ENCODE measurements around the gene ANAPC16.
A peak's percentile ranks its signal among the peaks of the same experiment; 100 is the strongest.
"Not testable (repeated sequence)": the region's sequence is repeated elsewhere in the genome, so short reads cannot be mapped to it uniquely, and the experiment has no call there.

Gene ANAPC16

DNA sequence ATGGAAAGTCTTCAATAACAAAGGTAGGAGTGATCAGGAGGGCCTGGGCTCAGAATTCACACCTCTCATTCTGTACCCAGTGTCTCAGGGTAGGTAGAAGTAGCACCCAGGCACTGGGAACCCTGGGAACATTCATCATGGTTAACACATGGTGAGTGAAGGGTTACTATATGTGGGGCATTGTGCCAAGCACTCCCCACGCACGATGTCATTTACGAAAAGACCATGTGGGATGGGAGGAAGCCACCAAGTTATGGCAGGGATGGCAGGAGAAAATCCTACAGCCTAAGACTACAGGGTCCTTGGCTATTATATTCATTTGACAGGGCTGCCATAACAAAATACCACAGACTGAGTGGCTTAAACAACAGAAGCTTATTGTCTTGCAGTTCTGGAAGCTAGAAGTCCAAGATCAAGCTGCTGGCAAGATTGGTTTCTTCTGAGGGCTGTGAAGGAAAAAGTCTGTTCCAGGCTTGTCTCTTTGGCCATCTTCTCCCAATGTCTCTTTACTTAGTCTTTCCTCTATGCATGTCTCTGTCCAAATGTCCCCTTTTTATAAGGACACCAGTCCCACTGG, 30.2 kb downstream of the ANAPC16 start:
- no peak for DNase-seq

- DNase-seq, result no peak
These were observed 32.8 kb downstream of the ANAPC16 start for GRCh38 chr10:72248468-72249151.

- not testable (repeated sequence) for DNase-seq
These were observed 33.5 kb downstream of the ANAPC16 start for GRCh38 chr10:72249176-72249862.

GRCh38 chr10:72250666-72251065, 34.9 kb downstream of the ANAPC16 start:
- DNase-seq, result no peak

- no peak for DNase-seq
These were observed 35.8 kb downstream of the ANAPC16 start for GRCh38 chr10:72251635-72252034.

DNA sequence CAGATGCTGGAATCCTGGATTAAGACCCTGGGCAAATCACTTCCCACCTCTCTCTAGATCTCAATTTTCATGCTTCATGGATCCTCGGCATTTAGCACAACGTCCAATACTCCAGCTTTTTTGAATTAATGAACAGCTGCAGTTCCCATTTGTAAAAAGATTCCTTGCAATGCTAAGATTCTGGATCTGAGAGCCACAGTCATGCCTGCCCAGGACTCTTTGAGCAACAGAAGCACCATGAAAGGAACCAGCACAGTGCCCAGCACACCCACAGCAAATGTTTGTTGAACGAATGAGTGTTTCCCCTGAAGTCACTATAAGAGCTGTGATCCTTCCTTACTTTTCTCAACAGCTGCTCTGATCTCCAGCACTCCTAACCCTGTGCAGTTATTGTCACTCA, 37.2 kb downstream of the ANAPC16 start:
- DNase-seq, result no peak

- no peak for DNase-seq
These were observed 37.8 kb downstream of the ANAPC16 start for GRCh38 chr10:72253578-72253977.

- DNase-seq, result peak; percentile 27
These were observed 39.2 kb downstream of the ANAPC16 start for GRCh38 chr10:72254813-72255568.

GRCh38 chr10:72255977-72256729, 40.3 kb downstream of the ANAPC16 start:
- no peak for DNase-seq

DNA sequence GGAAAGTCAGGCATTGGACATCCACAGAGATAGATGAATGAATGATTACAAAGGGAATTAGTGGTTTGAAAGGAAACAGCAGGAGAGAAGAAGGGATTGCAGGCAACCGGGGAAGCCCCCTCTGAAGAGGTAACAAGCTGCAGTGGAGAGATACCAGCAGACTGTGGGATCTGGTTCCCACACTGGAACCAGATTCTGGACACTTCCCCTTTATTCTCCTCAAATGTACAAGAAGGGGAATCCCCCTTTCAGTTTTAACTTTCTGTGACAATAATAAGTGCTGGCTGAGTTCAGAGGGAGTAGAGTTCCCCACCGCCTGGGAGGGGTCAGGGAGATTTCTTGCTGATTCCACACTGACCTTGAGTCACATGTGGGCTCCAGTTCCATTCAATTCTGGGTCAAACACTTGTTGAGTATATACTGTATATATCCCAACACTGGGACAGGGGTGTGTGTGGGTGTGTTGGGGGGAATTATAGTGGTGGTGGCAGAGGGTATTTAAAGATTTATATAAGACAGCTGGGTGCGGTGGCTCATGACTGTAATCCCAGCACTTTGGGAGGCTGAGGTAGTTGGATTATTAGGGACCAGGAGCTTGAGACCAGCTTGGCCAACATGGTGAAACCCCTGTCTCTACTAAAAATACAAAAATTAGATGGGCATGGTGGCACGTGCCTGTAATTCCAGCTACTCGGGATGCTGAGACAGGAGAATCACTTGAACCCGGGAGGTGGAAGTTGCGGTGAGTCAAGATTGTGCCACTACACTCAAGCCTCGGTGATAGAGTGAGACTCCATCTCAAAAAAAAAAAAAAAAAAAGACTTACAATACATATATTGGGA, 41.5 kb downstream of the ANAPC16 start:
- DNase-seq, result no peak

DNA sequence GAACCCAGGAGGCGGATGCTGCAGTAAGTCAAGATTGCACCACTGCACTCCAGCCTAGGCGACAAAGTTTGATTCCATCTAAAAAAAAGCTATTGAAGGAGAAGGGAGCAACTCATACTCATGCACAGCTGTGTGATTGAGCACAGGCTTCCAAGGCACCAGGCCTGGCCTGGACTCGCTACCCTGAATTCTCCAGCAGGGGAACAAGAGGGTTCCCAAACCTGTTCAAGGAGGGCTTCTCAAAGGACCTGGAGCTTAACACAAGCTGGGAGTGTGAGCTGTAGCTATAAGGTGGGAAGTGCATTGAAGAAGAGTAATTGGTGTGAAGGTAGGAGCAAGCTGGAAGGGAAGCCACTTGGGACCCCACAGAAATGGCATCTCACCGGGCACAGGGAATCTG, 42.8 kb downstream of the ANAPC16 start:
- no peak for DNase-seq

GRCh38 chr10:72259491-72260238, 43.9 kb downstream of the ANAPC16 start:
- no peak for DNase-seq

DNA sequence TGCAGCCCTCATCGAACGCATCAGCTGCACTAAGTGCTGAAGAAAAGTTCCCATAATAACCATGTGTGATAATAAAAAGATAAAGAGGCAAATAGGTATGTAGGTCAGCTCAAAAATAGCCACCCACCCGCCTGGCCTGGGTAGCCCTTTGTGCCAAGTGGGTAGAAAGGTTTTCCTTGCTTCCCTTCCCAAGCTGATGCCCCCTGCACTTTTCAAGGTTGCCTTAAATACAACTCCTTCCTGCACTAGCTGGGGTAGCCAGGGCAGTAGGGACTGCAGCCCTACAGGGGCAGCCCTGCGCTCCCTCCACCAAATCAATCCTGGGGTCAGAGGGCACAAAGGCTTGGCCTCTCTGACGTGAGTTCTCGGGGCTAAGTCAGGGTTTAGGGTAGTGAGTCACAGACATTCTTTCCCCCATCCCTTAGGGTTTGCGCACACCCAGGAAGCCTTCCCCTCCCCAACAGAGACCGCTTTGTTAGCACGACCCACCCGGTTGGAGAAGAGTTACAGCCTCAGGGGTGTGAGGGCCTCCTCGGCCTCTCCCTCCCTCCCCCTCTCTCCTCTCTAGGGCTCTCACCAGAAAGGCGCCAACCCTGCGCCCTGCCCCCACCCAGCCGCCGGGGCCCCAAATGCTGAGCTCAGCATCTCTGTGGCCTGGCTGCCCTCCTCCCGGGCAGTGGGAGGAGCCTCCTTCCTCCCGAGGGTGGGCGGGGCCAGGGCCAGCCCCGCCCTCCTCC, 44.6 kb downstream of the ANAPC16 start:
- no peak for DNase-seq

DNA sequence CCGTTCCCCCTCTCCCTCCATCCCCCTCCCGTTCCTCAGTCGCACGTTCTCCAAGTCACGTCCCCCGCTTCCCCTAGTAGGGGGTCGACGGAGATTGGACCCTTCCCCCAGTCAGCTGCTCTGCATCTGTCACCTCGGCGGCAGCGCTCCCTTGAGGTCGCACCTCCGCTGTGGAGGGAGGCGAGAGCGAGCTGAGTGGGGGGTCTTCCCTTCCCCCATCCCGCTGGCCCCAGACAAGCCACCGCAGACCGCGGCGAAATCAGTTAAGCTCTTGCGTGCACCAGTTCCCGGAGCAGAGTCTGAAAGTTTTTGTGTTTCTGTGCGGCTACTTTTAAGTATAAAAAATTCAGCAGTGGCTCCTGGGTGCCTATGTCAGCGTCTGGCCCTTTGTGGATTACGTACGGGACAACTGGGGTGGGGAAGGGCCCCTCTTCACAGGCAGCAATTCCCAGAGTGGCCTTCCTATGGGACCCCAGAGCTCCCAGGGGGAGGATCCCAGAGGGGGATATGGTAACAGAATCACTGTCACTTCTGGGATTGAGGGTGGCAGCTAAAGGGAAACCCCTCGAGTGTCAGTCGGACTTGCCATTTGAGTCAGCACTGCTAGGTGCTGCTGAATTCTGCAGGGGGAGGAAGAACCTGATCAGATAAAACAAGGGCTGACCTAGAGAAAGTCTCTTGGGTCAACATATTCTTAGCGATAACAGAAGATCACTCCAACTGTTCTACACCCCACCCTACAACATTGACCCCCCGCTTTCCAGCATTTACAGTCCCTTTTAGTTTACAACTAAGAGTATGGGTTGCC, 45.4 kb downstream of the ANAPC16 start:
- DNase-seq, result no peak

DNA sequence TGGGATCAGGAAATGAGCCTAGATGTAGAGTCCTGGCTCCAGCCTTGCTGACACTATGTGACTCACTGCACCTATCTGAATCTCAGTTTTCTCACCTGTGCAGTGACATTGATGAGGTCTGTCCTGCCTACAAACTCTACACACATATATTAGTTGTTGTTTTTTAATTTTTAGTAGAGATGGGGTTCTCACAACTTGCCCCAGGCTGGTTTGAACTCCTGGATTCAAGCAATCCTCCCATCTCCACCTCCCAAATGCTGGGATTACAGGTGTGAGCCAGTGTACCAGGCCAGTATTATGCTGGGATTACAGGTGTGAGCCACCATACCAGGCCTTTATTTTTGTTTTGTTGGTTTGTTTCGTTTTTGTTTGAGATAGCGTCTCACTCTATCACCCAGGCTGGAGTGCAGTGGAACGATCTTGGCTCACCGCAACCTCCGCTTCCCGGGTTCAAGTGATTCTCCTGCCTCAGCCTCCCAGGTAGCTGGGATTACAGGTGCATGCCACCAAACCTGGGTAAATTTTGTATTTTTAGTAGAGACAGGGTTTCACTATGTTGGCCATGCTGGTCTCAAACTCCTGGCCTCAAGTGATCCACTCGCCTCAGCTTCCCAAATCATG, 46.1 kb downstream of the ANAPC16 start:
- no peak for DNase-seq

DNA sequence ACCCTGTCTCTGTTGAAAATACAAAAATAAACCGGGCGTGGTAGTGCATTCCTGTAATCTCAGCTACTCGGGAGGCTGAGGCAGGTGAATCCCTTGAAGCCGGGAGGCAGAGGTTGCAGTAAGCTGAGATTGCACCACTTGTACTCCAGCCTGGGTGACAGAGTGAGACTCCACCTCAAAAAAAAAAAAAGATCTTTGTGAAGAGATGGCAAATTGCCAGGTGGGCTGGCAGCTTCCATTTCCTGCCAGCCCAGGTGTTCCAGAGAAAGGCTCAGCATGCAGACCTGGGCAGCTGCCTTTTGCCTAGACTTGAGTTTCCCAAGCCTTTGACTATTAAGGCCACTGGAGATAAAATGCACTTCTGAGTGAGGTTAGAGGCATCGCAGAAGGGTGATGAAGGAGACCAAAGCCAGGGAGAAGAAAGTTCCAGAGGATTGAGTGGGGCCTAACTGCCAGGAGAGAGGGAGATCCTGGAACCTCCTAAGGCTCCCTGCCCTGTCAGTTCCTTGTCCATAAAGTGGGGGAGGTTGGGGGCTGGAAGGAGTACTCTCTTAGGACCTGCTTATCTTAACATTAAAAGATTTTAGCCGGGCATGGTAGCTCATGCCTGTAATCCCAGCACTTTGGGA, 47.9 kb downstream of the ANAPC16 start:
- DNase-seq, result no peak

DNA sequence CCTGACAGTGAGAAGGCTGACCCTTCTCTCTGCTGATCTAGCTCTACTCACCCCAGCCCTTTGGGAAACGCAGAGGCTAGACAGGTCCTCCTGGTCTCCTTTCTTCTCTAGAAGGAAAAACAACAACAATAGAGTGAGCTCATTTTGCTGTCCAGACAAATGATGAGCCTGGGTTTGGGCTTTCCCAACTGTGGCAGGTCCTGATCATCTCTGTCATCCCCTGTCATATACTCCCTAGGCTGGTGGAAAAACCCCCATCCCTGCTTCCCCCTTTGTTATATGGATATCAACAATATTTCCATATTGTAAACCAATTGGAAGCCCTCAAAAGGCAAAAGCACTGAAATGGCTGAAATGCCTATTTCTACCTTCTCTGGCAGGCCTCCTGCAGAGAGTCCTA, 48.7 kb downstream of the ANAPC16 start:
- no peak for DNase-seq

DNA sequence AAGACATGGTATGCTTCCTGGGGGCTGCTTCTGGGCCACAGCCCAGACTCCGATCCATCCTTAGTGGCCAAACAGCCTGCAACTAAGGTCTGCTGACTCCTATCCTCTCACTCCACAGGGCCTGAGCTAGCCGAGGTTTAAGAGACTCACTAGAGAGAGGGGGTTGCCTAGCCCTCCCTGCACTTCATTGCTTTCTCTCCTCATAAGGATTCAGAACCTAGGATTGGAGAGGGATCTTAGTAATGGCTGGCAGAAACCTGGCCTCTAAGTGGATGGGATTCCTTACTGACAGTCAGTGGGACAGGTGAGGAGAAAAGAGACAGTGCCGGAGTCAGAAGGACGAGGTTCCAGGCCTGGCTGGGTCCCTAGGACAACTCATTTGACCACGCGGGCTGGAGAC, 49.7 kb downstream of the ANAPC16 start:
- DNase-seq, result no peak

All from NCI-H1694 treated with DMSO at 0.1 percent for 48 hours (cell line).